HL-60 (cell line): Measurements from ENCODE around the gene TM9SF1.

ENCODE experiments used
- GABPA ChIP-seq: IDR thresholded peaks from 2 replicates; pipeline ENCODE4 v1.6.1; 2012; ENCODE audit warnings: low read depth
- POLR2AphosphoS5 ChIP-seq: IDR thresholded peaks from 2 replicates; pipeline ENCODE4 v1.6.1; 2012; ENCODE audit warnings: low read depth
- REST ChIP-seq: IDR thresholded peaks from 2 replicates; pipeline ENCODE4 v1.6.1; 2012; ENCODE audit warnings: low read depth; ENCODE audit not compliant: insufficient replicate concordance
- SPI1 ChIP-seq: IDR thresholded peaks from 2 replicates; pipeline ENCODE4 v1.6.1; 2012; ENCODE audit warnings: low read depth, mild to moderate bottlenecking, borderline replicate concordance
- TF ChIP-seq, protein P1 (sequence below): IDR thresholded peaks from one replicate; pipeline ENCODE4 v1.5.1; 2011; ENCODE audit warnings: low read length, control low read depth, inconsistent platforms; ENCODE audit not compliant: insufficient read depth

GRCh38 chr14:24181371-24182077 is 13.7 kb downstream of the TM9SF1 start:
- TF ChIP-seq, protein P1, sequence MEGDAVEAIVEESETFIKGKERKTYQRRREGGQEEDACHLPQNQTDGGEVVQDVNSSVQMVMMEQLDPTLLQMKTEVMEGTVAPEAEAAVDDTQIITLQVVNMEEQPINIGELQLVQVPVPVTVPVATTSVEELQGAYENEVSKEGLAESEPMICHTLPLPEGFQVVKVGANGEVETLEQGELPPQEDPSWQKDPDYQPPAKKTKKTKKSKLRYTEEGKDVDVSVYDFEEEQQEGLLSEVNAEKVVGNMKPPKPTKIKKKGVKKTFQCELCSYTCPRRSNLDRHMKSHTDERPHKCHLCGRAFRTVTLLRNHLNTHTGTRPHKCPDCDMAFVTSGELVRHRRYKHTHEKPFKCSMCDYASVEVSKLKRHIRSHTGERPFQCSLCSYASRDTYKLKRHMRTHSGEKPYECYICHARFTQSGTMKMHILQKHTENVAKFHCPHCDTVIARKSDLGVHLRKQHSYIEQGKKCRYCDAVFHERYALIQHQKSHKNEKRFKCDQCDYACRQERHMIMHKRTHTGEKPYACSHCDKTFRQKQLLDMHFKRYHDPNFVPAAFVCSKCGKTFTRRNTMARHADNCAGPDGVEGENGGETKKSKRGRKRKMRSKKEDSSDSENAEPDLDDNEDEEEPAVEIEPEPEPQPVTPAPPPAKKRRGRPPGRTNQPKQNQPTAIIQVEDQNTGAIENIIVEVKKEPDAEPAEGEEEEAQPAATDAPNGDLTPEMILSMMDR, result no peak
- TF ChIP-seq POLR2AphosphoS5, result no peak
- no peak for TF ChIP-seq SPI1
- TF ChIP-seq REST, result no peak
- no peak for TF ChIP-seq GABPA
